ENCODE data around the gene NCAM1.
"Not testable (repeated sequence)": the region's sequence is repeated elsewhere in the genome, so short reads cannot be mapped to it uniquely, and the experiment has no call there.

Gene NCAM1

DNA sequence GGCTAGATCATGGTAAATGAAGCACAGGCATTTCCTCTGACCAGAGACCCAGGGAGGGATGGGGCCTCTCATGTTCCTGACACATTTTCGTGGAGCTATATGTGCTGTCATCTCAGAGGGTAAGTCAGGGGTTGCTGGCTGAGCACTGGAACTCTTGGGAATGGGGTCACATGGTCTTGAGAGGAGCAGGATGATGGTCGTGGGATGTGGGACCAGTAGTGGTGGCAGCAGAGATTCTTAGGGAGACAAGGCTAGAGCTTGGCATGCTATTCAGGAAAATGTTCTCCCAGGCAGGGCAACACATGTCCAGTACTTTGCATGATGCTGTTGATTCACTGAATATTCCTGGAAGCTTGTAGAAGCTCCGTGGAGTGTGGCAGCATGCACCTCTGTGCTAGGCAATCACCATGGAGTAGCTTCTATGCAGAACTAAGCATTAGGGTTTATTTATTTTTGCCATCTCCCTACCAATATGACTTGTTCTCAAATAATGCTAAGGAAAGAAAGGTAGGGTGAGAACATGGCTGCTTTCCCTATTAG is 321.7 kb downstream of the NCAM1 start:
- DNase-seq: no peak

DNA sequence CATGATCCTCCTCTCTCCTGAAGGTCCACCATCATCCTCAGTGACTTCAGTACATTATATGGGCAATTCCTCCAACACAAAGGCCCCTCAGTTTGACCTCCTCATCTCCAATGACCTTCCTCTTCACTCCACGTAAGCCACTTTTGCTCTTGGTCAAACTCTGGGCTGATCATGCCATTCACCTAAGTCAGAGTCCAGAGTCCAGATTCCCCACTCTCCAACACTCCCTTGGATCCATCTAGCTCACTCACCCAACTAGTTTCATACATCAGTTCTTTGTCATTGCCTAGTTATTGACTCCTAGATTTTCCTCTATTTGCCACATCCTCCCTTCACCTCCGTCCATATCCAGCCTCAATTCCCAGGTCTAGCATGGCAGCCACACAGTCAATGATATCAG is 322.7 kb downstream of the NCAM1 start:
- DNase-seq: no peak

DNA sequence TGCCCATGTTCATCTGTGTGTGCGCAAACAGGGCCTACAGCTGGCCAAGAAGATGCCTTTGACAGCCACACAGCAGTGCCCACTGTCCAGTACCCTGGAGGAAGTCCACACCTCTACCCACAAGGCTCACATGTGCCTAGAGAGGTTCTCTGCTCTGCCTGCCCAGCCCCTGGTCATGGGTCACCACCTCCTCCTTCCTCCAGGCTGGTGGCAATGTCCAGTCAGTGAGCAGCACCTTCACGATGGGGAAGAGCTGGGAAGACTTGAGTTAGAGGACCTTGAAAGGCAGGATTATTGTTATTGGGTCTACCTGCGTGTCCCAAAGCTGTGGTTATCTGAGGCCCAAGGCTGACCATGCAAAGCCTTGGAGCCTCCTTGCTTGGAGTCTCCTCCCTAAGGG is 324.8 kb downstream of the NCAM1 start:
- no peak for DNase-seq

GRCh38 chr11:113286509-113287497 is 325.6 kb downstream of the NCAM1 start:
- DNase-seq: no peak

- DNase-seq: no peak
Observed at GRCh38 chr11:113287801-113288200, 326.6 kb downstream of the NCAM1 start.

DNA sequence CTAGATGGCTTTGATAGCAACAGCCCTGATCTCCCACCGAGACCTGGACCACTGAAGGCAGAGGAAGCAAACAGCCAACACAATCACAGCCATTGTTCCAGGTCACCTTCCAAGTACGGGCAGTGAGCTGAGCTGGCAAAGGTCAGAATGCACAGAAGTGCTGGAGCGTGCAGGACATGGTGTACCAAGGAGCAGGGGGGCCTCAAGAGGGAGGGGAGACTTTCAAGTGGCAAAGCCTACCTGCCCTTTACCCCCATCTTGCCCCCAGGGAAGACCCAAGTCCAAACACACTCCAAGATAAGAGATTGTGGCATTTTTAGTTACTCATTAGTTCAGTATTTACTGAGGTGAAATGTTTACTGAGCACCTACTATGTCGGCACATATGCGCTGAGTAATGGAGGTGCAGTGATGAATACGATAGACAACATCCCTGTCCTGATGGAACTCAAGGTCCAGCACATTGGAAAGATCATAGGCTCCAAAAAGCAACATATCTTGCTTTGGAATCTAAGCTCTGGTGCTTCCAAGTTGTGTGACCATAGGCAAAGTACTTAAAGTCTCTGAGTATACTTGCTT is 327.2 kb downstream of the NCAM1 start:
- DNase-seq: no peak

GRCh38 chr11:113289431-113290187 is 328.4 kb downstream of the NCAM1 start:
- DNase-seq: peak in 4 of 5 donors; percentile 31 to 59 (median 41)

- DNase-seq: no peak
Observed at GRCh38 chr11:113293936-113294335, 332.7 kb downstream of the NCAM1 start.

DNA sequence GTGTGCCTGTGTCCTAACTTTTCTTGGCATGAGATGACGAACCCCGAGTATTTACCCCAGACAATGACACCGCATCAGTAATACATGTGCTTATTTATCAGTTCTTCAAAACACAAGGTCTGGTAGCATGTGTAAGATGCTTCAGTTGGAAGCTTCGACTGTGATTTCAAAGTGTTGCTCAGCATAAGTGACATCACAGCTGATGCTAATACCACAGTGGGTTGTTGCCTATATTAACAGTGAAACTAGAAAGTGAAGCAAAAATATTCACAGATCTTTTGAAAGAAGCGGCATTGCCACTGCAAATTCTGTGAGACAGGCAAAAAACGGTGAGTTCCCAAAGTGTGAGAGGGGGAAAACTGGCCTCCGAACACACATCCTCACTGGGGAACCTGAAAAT is 334.8 kb downstream of the NCAM1 start:
- DNase-seq: no peak

DNA sequence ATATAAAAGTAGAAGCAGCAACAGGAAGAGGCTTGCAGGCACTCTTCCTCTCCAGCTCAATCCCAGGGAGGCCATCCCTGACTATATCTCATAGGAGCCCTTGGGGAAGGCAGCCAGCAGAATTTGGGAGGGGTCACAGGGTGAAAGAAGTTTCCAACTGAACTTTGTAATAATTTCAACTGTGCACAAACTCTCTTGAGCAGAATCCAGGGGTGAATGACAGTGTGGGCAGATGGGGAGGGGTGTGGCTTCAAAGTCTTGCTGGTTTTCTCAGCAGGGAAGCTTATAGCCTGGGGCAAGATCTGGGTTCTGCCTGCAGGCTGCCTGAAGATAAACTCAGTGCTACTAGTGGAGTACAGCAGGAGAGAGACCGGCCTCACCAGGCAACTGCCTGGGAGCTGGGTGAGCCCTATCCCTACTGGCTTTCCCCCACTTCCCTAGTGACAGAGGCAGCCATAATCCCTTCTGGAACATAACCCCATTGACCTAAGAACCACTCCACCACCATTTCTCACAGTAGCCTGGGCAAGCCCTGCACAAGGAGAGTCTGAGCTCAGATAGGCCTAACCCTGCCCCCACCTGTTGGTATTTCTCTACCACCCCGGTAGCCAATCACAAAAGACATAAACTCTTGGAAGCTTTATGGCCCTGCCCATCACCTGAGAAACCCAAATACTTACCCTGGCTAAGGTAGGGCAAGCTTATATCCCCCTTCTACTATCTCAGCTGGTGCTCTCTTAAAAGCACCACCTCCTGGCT is 335.4 kb downstream of the NCAM1 start:
- DNase-seq: no peak

- not testable (repeated sequence) for DNase-seq
Observed at GRCh38 chr11:113298496-113298895, 337.3 kb downstream of the NCAM1 start.

GRCh38 chr11:113304916-113305315 is 343.7 kb downstream of the NCAM1 start:
- DNase-seq: no peak

DNA sequence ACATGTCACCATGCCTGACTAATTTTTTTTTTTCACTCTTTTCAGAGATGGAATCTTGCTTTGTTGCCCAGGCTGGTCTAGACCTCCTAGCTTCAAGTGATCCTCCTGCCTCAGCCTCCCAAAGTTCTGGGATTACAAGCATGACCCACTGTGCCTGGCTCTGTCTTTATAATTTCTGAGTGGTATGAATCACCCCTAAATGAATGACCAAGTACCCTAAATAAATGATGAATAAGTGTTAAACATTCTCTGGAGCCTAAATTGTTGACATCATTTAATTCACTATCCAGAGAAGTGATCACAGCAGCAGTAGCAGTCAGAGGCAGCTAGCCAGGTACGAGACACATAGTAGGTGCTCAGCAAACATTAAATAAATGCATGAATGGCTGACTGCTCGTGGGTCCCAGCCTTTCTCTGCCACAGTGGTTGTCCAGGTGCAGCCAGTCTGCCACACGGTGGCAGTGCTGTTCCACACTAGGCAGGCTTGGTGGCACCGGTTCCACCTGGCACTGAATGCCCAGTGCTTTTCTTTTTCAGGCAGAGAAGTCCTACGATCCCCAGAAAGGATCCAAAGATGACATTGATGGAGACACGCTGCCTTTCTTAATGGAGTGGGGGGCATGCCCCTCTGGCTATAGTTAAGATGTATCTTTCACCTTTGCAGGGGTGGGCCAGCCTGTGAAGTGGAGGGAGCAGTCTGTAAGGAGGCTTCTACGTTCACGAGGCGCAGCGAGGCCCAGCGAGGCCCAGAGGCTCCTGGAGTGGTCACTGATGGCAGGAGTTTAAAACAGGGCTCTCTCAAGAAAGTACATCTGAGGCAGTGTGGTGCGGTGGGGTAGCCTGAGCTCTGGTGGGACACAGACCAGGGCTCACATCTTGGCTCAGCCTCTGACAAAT is 344.5 kb downstream of the NCAM1 start:
- peak; percentile 38 to 66 (median 56) for DNase-seq

DNA sequence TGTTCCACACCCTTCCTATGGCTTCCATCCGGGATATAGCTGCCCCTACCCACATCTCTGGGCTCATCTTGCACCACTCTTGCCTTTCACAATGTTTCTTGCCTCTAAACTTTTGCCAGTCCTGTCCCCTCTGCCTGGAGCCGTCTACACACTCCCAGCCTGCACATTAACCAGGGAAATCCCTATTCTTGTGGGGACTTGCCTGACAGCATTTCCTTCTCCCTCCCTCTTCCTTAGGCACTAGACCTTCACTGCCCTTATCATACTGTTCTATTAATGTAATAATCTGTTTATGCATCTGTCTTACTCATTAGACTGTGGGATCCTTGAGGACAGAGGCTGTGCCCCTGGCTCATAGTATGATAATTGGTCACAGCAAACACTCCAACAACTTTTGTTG is 347.4 kb downstream of the NCAM1 start:
- DNase-seq: no peak

DNA sequence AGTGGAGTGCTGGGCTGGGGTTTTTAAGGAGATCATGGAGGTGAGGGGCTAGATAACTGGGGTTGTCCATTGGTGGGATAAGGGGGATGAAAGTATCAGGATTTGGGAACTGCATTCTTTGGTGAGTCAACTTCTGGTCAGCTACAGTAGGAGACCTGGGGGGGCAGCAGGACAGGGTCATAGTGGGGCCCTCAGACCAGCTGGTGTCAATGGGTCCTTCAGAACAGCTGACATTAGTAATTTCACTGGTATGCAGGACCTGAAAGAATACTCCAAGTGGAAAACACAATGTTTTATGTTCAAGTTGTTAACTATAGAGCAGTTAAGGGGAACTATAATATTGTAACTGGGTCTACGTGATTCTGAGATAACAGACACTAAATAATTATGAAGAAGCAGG is 350.3 kb downstream of the NCAM1 start:
- DNase-seq: no peak

DNA sequence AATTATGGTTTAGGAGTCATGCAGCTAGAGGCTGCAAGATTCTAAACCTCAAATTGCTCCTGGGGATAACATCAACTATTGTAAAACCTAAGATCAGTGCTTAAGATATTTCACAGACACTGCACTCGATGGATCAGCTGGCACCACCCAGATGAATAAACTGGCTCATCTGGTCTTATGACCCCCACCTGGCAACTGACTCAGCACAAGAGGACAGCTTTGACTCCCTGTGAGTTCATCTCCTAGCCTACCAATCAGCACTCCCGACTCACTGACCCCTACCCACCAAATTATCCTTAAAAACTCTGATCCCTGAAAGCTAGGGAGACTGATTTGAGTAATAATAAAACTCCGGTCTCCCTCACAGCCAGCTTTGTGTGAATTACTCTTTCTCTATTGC is 352.4 kb downstream of the NCAM1 start:
- DNase-seq: no peak

GRCh38 chr11:113314065-113314388 is 352.8 kb downstream of the NCAM1 start:
- no peak for DNase-seq

DNA sequence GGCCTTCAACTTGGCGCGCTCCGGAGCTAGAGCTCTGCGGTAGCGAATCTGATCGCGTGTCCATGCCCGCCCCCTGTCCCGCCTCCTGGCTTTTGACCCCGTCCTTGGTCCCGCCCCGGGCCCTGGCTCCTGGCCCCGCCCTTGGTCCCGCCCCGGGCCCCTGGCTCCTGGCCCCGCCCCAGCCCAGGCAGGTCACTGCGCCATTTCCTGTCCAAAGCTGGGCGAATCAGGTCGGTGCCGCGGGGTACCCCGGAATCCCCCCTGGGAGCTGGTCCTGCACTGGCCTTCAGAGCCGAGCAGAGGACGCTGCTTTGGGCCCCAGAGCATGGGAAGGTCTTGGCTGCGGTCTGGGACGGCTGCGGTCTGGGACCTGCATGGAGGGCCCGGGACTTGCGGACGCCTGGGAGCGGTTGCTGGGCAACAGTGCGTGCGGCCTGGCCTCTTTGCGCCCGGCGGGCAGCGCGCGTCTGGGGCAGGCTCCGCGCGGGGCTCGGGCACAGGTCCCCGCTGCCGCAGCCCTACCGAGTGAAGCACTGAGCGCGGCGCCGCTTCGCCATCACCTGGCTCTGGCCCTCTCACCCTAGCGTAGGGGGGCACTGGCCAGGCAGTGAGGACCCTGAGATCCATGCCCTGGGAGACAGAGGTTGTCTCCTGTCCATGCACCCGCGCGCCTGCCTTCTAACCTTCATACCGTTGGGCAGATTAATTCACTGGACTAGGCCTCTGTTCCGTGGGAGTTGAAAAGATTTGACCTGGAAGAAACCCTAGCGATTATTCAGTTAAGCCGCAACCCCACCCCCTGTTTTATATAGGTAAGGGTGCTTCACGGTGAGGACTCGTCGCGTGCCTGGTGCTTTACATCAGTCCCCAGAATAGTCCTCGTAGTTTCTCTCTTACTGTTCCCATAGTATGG is 353.4 kb downstream of the NCAM1 start, which contains the start of gene TTC12:
Gene TTC12 (plus strand): TSS at position 195 of the 913 bp plus-strand sequence. CDS start 1,675 bp downstream, outside the sequence.
- peak; percentile 80 to 89 (median 86) for DNase-seq

DNA sequence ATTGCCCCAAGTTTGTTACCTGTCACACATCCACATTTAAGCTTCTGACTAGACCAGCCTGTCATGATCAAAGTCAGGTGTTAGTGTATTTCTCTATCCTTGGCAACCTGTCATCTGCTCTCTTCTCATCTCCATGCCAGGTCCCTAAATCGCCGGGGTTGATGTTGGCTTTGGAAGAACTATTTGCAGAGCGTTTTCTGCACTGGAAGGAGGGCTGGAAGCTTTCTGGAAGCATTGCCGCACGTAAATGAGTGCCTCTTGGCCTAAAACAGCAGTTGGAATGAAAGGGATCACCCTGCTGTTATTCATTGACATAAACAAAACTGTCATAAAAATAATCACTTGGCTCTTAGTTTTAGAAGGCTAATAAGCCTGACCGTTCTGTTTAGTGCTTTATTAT is 354.6 kb downstream of the NCAM1 start:
- DNase-seq: no peak

GRCh38 chr11:113316256-113316655 is 355.0 kb downstream of the NCAM1 start:
- DNase-seq: no peak
